ENCODE data around the gene CAPN9.

DNA sequence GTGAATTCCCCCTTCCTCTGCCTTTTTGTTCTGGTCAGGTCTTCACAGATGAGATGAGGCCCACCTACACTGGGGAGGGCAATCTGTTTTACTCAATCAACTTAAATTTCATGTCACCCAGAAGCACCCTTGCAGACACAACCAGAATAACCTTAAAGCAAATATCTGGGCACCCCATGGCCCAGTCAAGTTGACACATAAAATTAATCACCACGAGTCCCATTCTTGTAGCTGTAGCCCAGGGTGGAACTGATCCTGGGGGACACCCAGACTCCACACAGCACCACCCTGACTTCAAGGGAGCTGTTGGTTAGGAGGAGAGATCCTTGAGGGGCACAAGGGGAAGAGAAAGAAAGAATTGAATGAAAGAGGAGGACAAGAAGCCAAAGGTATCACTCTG, 23.1 kb downstream of the CAPN9 start:
- TF ChIP-seq POLR2A (IDR thresholded peaks at IDR 0.05) (no peak), EP300 (IDR thresholded peaks at IDR 0.05) (no peak)
- TF ChIP-seq, protein P1, sequence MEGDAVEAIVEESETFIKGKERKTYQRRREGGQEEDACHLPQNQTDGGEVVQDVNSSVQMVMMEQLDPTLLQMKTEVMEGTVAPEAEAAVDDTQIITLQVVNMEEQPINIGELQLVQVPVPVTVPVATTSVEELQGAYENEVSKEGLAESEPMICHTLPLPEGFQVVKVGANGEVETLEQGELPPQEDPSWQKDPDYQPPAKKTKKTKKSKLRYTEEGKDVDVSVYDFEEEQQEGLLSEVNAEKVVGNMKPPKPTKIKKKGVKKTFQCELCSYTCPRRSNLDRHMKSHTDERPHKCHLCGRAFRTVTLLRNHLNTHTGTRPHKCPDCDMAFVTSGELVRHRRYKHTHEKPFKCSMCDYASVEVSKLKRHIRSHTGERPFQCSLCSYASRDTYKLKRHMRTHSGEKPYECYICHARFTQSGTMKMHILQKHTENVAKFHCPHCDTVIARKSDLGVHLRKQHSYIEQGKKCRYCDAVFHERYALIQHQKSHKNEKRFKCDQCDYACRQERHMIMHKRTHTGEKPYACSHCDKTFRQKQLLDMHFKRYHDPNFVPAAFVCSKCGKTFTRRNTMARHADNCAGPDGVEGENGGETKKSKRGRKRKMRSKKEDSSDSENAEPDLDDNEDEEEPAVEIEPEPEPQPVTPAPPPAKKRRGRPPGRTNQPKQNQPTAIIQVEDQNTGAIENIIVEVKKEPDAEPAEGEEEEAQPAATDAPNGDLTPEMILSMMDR (IDR thresholded peaks at IDR 0.05), result no peak

All from tibial nerve (tissue), 4 donors.